H9 (cell line): ENCODE results near the gene A4GNT. TPM values are rescaled to one million over a fixed set of nuclear protein-coding genes. Genes with fewer than 3 reads are reported as not detected.
"Not testable (repeated sequence)": the region's sequence is repeated elsewhere in the genome, so short reads cannot be mapped to it uniquely, and the experiment has no call there.

Experiments used
- DNase-seq: peaks from one replicate; pipeline ENCODE4 v3.0.0-alpha.2; 2017
- H2AFZ ChIP-seq: one replicate; pipeline ENCODE4 v1.6.1; 2013; ENCODE audit warnings: mild to moderate bottlenecking, low read length, control low read depth, moderate library complexity
- H2AK5ac ChIP-seq: 2 replicates; pipeline ENCODE4 v1.6.1; 2013; ENCODE audit warnings: low read length, control low read depth, mixed read lengths; ENCODE audit not compliant: insufficient read length
- H2BK120ac ChIP-seq: one replicate; pipeline ENCODE4 v1.6.1; 2013; ENCODE audit warnings: low read depth, mild to moderate bottlenecking, low read length, control low read depth, inconsistent platforms; ENCODE audit not compliant: poor library complexity, severe bottlenecking
- H2BK12ac ChIP-seq: 2 replicates; pipeline ENCODE4 v1.6.1; 2013; ENCODE audit warnings: low read length, control low read depth, mixed read lengths, low read depth; ENCODE audit not compliant: insufficient read length
- H2BK15ac ChIP-seq: 2 replicates; pipeline ENCODE4 v1.6.1; 2013; ENCODE audit warnings: low read depth, low read length, control low read depth
- H2BK20ac ChIP-seq: one replicate; pipeline ENCODE4 v1.6.1; 2013; ENCODE audit warnings: low read depth, mild to moderate bottlenecking, low read length, control low read depth, inconsistent platforms; ENCODE audit not compliant: poor library complexity, severe bottlenecking
- H2BK5ac ChIP-seq: 2 replicates; pipeline ENCODE4 v1.6.1; 2013; ENCODE audit warnings: low read length, control low read depth, mixed read lengths; ENCODE audit not compliant: insufficient read length
- H3K14ac ChIP-seq: 2 replicates; pipeline ENCODE4 v1.6.1; 2013; ENCODE audit warnings: low read length, control low read depth; ENCODE audit not compliant: insufficient read depth
- H3K18ac ChIP-seq: 2 replicates; pipeline ENCODE4 v1.6.1; 2013; ENCODE audit warnings: low read depth, mild to moderate bottlenecking, mixed read lengths, low read length, control low read depth; ENCODE audit not compliant: insufficient read length
- H3K23ac ChIP-seq: 2 replicates; pipeline ENCODE4 v1.6.1; 2013; ENCODE audit warnings: low read length, control low read depth, mixed read lengths, low read depth; ENCODE audit not compliant: insufficient read length
- H3K23me2 ChIP-seq: 2 replicates; pipeline ENCODE4 v1.6.1; 2013; ENCODE audit warnings: low read depth, mild to moderate bottlenecking, mixed read lengths, low read length, control low read depth; ENCODE audit not compliant: insufficient read length, poor library complexity, severe bottlenecking
- H3K27ac ChIP-seq: 2 replicates; pipeline ENCODE4 v1.5.1; 2013; ENCODE audit warnings: low read length, control low read depth, mixed read lengths, low read depth; ENCODE audit not compliant: insufficient read length
- H3K27me3 ChIP-seq: 2 replicates; pipeline ENCODE4 v1.6.1; 2013; ENCODE audit warnings: low read length, control low read depth, inconsistent platforms; ENCODE audit not compliant: insufficient read depth
- H3K4ac ChIP-seq: 2 replicates; pipeline ENCODE4 v1.6.1; 2013; ENCODE audit warnings: low read depth, mild to moderate bottlenecking, control low read depth, inconsistent platforms, low read length, moderate library complexity
- H3K4me1 ChIP-seq: 2 replicates; pipeline ENCODE4 v1.6.1; 2013; ENCODE audit warnings: low read length, control low read depth, inconsistent platforms; ENCODE audit not compliant: insufficient read depth
- H3K4me2 ChIP-seq: 2 replicates; pipeline ENCODE4 v1.6.1; 2013; ENCODE audit warnings: low read length, control low read depth, mixed read lengths; ENCODE audit not compliant: insufficient read length, insufficient read depth
- H3K56ac ChIP-seq: 2 replicates; pipeline ENCODE4 v1.6.1; 2013; ENCODE audit warnings: low read depth, mild to moderate bottlenecking, mixed read lengths, low read length, control low read depth; ENCODE audit not compliant: insufficient read length
- H3K79me1 ChIP-seq: 2 replicates; pipeline ENCODE4 v1.6.1; 2013; ENCODE audit warnings: low read depth, mild to moderate bottlenecking, moderate library complexity, low read length, control low read depth, inconsistent platforms; ENCODE audit not compliant: insufficient read depth, poor library complexity, severe bottlenecking
- H3K79me2 ChIP-seq: 2 replicates; pipeline ENCODE4 v1.6.1; 2013; ENCODE audit warnings: low read length, control low read depth, inconsistent platforms; ENCODE audit not compliant: insufficient read depth
- H3K9ac ChIP-seq: 2 replicates; pipeline ENCODE4 v1.6.1; 2013; ENCODE audit warnings: low read length, control low read depth, mixed read lengths; ENCODE audit not compliant: insufficient read length; ENCODE audit errors: extremely low read depth
- H3K9me3 ChIP-seq: one replicate; pipeline ENCODE4 v1.6.1; 2013; ENCODE audit warnings: low read depth, low read length, inconsistent platforms; ENCODE audit not compliant: control insufficient read depth
- H3T11ph ChIP-seq: one replicate; pipeline ENCODE4 v1.6.1; 2013; ENCODE audit warnings: mild to moderate bottlenecking, low read length, control low read depth, inconsistent platforms
- H4K20me1 ChIP-seq: one replicate; pipeline ENCODE4 v1.6.1; 2013; ENCODE audit not compliant: control insufficient read depth, insufficient read length, insufficient read depth
- H4K5ac ChIP-seq: 2 replicates; pipeline ENCODE4 v1.6.1; 2013; ENCODE audit warnings: low read depth, mild to moderate bottlenecking, mixed read lengths, low read length, control low read depth; ENCODE audit not compliant: insufficient read length
- H4K8ac ChIP-seq: replicated peaks from 2 replicates; pipeline ENCODE4 v1.6.1; 2013; ENCODE audit warnings: low read length, control low read depth, mixed read lengths, low read depth; ENCODE audit not compliant: insufficient read length
- H4K91ac ChIP-seq: 2 replicates; pipeline ENCODE4 v1.6.1; 2013; ENCODE audit warnings: low read depth, mild to moderate bottlenecking, moderate library complexity, mixed read lengths, low read length, control low read depth; ENCODE audit not compliant: insufficient read length
- H3K27ac Mint-ChIP-seq, 3 experiments: 2 replicates in 2 of 3; 3 replicates in 1 of 3; pipeline ENCODE4 v1.8.0; 2020 to 2021; ENCODE audit warnings: mixed read lengths in 3 of 3, mild to moderate bottlenecking in 1 of 3, moderate library complexity in 1 of 3
- H3K27me3 Mint-ChIP-seq: 2 replicates; pipeline ENCODE4 v1.8.0; 2021; ENCODE audit warnings: low read depth, mild to moderate bottlenecking, moderate library complexity, mixed read lengths
- H3K36me3 Mint-ChIP-seq, 3 experiments: 2 replicates in 2 of 3; 3 replicates in 1 of 3; pipeline ENCODE4 v1.8.0; 2020 to 2021; ENCODE audit warnings: low read depth in 3 of 3, mixed read lengths in 3 of 3; ENCODE audit not compliant: insufficient read depth in 1 of 3
- H3K4me1 Mint-ChIP-seq, 2 experiments: 2 replicates each; pipeline ENCODE4 v1.8.0; 2020; ENCODE audit warnings: mixed read lengths in 2 of 2
- H3K4me3 Mint-ChIP-seq, 2 experiments: 2 replicates in 1 of 2; 3 replicates in 1 of 2; pipeline ENCODE4 v1.8.0; 2020 to 2021; ENCODE audit warnings: mild to moderate bottlenecking in 2 of 2, mixed read lengths in 2 of 2, moderate library complexity in 1 of 2
- H3K9me3 Mint-ChIP-seq, 2 experiments: 2 replicates in 1 of 2; 3 replicates in 1 of 2; pipeline ENCODE4 v1.8.0; 2020; ENCODE audit warnings: mild to moderate bottlenecking in 2 of 2, mixed read lengths in 2 of 2, moderate library complexity in 1 of 2
- WGBS: extraction: QIAGEN DNeasy Blood & Tissue Kit; methylation state at CpG from one replicate; pipeline ENCODE4 v1.1.7; 2013; ENCODE audit warnings: missing lambda C conversion rate, low lambda C conversion rate, mixed read lengths; ENCODE audit not compliant: insufficient read length; ENCODE audit errors: extremely low coverage; 5-methylcytosine and 5-hydroxymethylcytosine counted together
- total RNA-seq: library from RNA; stranded (reverse); gene quantifications from 2 replicates; pipeline ENCODE4 v1.2.1, GENCODE V29; 2021
- TF ChIP-seq, protein P1 (sequence below): fragments of 200-600 bp; sonication (generic); conservative IDR thresholded peaks from 3 replicates; pipeline ENCODE4 v1.8.0; 2021; ENCODE audit warnings: antibody characterized with exemption, mild to moderate bottlenecking

Gene A4GNT
- total RNA-seq, 1 experiment from 2014 or later: not detected

DNA sequence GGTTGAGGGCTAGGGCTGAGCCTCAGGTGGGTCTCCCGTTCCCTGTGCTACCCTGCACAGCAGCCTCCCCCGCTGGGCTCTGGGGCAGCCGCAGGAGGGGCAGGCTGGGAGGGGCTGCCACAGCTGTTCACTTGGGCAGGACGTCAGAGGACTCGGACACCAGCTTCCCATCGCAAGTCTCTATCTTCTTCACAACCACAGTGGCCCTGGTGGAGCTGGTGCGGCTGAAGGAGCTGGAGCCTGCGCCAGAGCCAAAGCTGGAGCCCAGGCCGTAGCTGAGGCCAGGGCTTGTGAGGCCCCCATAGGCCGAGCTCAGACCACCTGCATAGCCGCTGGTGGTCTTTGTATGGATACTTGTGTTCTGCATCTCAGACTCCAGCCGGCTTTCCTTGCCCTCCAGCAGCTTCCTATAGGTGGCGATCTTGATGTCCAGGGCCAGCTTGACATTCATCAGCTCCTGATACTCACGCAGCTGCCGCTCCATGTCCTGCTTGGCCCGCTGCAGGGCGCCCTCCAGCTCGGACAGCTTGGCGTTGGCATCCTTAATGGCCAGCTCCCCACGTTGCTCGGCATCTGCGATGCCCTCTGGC lies 30.7 kb downstream of the A4GNT start:
- not testable (repeated sequence) for H2BK5ac ChIP-seq, H3K4me1 ChIP-seq, H3K9me3 Mint-ChIP-seq, H2AK5ac ChIP-seq, H3K18ac ChIP-seq, H3T11ph ChIP-seq, H3K27ac Mint-ChIP-seq, H2BK120ac ChIP-seq, H3K14ac ChIP-seq, H3K4me2 ChIP-seq, H3K79me2 ChIP-seq, H2BK15ac ChIP-seq, H3K9me3 ChIP-seq, H3K23me2 ChIP-seq, H4K5ac ChIP-seq, H3K9ac ChIP-seq, H3K79me1 ChIP-seq, H4K91ac ChIP-seq, H3K27me3 Mint-ChIP-seq, H4K20me1 ChIP-seq, H2BK12ac ChIP-seq, H3K27me3 ChIP-seq, H3K27ac ChIP-seq, H2BK20ac ChIP-seq, H2AFZ ChIP-seq, H3K4me3 Mint-ChIP-seq, H3K56ac ChIP-seq, H3K4ac ChIP-seq, H3K23ac ChIP-seq, H4K8ac ChIP-seq
- WGBS: no CpG with 5 or more reads among the region's 22 CpGs
- DNase-seq: peak; percentile 70
- peaks cover 11 to 26% of the 10 kb centered on the region in 2 experiments for H3K4me1 Mint-ChIP-seq
- TF ChIP-seq, protein P1, sequence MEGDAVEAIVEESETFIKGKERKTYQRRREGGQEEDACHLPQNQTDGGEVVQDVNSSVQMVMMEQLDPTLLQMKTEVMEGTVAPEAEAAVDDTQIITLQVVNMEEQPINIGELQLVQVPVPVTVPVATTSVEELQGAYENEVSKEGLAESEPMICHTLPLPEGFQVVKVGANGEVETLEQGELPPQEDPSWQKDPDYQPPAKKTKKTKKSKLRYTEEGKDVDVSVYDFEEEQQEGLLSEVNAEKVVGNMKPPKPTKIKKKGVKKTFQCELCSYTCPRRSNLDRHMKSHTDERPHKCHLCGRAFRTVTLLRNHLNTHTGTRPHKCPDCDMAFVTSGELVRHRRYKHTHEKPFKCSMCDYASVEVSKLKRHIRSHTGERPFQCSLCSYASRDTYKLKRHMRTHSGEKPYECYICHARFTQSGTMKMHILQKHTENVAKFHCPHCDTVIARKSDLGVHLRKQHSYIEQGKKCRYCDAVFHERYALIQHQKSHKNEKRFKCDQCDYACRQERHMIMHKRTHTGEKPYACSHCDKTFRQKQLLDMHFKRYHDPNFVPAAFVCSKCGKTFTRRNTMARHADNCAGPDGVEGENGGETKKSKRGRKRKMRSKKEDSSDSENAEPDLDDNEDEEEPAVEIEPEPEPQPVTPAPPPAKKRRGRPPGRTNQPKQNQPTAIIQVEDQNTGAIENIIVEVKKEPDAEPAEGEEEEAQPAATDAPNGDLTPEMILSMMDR: peak; percentile 66
- peaks cover 16 to 34% (median 32%) of the 10 kb centered on the region in 3 experiments for H3K36me3 Mint-ChIP-seq
